ENCODE measurements around the gene RNASE11. TPM values are rescaled to one million over a fixed set of nuclear protein-coding genes. Genes with fewer than 3 reads are reported as not detected.
A peak's percentile ranks its signal among the peaks of the same experiment; 100 is the strongest.

RNASE11 gene
- total RNA-seq, 1 donor from 2014 or later: not detected

GRCh38 chr14:20630340-20631022, 42.7 kb upstream of the RNASE11 start:
- DNase-seq: no peak
- TF ChIP-seq CTCF (IDR thresholded peaks at IDR 0.05; ENCODE audit: borderline replicate concordance): no peak
- Histone ChIP-seq H3K27me3 (ENCODE audit: low read depth) (peaks cover 39% of the 10 kb centered on the region), H3K4me3 (peak overlapping the region; percentile 54), H3K27ac (replicated peaks) (no peak overlapping the region), H3K9me3 (replicated peaks) (no peaks in the 10 kb centered on the region), H3K36me3 (no peaks in the 10 kb centered on the region), H3K4me1 (peaks cover 45% of the 10 kb centered on the region)
- intact Hi-C loops (cut with micrococcal nuclease): no loop called here

GRCh38 chr14:20628063-20628854, 40.5 kb upstream of the RNASE11 start:
- H3K4me3 ChIP-seq: no peak overlapping the region
- intact Hi-C loops (cut with micrococcal nuclease): no loop called here
- no peak for DNase-seq
- no peak for TF ChIP-seq CTCF (IDR thresholded peaks at IDR 0.05; ENCODE audit: borderline replicate concordance)
- peaks cover 6% of the 10 kb centered on the region for H3K9me3 ChIP-seq (replicated peaks)
- no peak overlapping the region for H3K27ac ChIP-seq (replicated peaks)
- peaks cover 17% of the 10 kb centered on the region for H3K27me3 ChIP-seq (ENCODE audit: low read depth)
- H3K4me1 ChIP-seq: peaks cover 49% of the 10 kb centered on the region
- no peaks in the 10 kb centered on the region for H3K36me3 ChIP-seq

GRCh38 chr14:20627346-20628027, 39.7 kb upstream of the RNASE11 start:
- TF ChIP-seq CTCF (IDR thresholded peaks at IDR 0.05; ENCODE audit: borderline replicate concordance): no peak

GRCh38 chr14:20626274-20626673, 38.5 kb upstream of the RNASE11 start:
- H3K27ac ChIP-seq (replicated peaks): no peak overlapping the region
- intact Hi-C loops (cut with micrococcal nuclease): no loop called here
- peak overlapping the region; percentile 53 for H3K4me3 ChIP-seq
- TF ChIP-seq CTCF (IDR thresholded peaks at IDR 0.05; ENCODE audit: borderline replicate concordance): no peak
- H3K27me3 ChIP-seq (ENCODE audit: low read depth): peaks cover 9% of the 10 kb centered on the region
- DNase-seq: no peak
- H3K4me1 ChIP-seq: peaks cover 38% of the 10 kb centered on the region
- peaks cover 6% of the 10 kb centered on the region for H3K9me3 ChIP-seq (replicated peaks)
- no peaks in the 10 kb centered on the region for H3K36me3 ChIP-seq

More at GRCh38 chr14:20627346-20628027, 39.7 kb upstream of the RNASE11 start:
- Histone ChIP-seq H3K36me3 (no peaks in the 10 kb centered on the region), H3K27me3 (ENCODE audit: low read depth) (peaks cover 15% of the 10 kb centered on the region), H3K4me3 (no peak overlapping the region), H3K27ac (replicated peaks) (no peak overlapping the region), H3K9me3 (replicated peaks) (peaks cover 6% of the 10 kb centered on the region), H3K4me1 (peaks cover 50% of the 10 kb centered on the region)
- no peak for DNase-seq
- intact Hi-C loops (cut with micrococcal nuclease): no loop called here

GRCh38 chr14:20624495-20625070, 36.8 kb upstream of the RNASE11 start:
- peaks cover 6% of the 10 kb centered on the region for H3K9me3 ChIP-seq (replicated peaks)
- H3K27ac ChIP-seq (replicated peaks): peak overlapping the region; percentile 16
- TF ChIP-seq CTCF (IDR thresholded peaks at IDR 0.05; ENCODE audit: borderline replicate concordance): no peak
- H3K4me1 ChIP-seq: peaks cover 28% of the 10 kb centered on the region
- DNase-seq: peak; percentile 46
- intact Hi-C loops (cut with micrococcal nuclease): no loop called here
- no peaks in the 10 kb centered on the region for H3K36me3 ChIP-seq
- H3K27me3 ChIP-seq (ENCODE audit: low read depth): peaks cover 9% of the 10 kb centered on the region
- H3K4me3 ChIP-seq: peak overlapping the region; percentile 53

All from left ventricle myocardium inferior (tissue), 1 donor.